Thyroid gland (tissue), 4 donors: ENCODE measurements around the gene HIPK2. TPM values are rescaled to one million over a fixed set of nuclear protein-coding genes. Genes with fewer than 3 reads are reported as not detected.

Experiments used
- DNase-seq, 2 donors: peaks; one replicate each; pipeline ENCODE4 v3.0.0-alpha.2; 2019
- H3K27ac ChIP-seq, 3 donors: fragments of 200-600 bp; sonication (generic); 1 replicate in 2 of 3; 2 replicates in 1 of 3; pipeline ENCODE4 v1.5.1; 2016 to 2019; ENCODE audit warnings: mild to moderate bottlenecking in 1 of 3, moderate library complexity in 1 of 3
- H3K27me3 ChIP-seq: fragments of 200-600 bp; sonication (generic); one replicate; pipeline ENCODE4 v1.5.1; 2019
- H3K36me3 ChIP-seq, 2 donors: fragments of 200-600 bp; sonication (generic); one replicate each; pipeline ENCODE4 v1.5.1; 2016 to 2019
- H3K4me1 ChIP-seq, 2 donors: fragments of 200-600 bp; sonication (generic); one replicate each; pipeline ENCODE4 v1.5.1; 2017 to 2019
- H3K4me3 ChIP-seq, 3 donors: fragments of 200-600 bp; sonication (generic); replicated peaks in 1 of 3; 1 replicate in 2 of 3; 2 replicates in 1 of 3; pipeline ENCODE4 v1.5.1; 2016; ENCODE audit warnings: mild to moderate bottlenecking in 1 of 3
- H3K9me3 ChIP-seq: fragments of 200-600 bp; sonication (generic); one replicate; pipeline ENCODE4 v1.5.1; 2017
- POLR2A ChIP-seq, 2 donors: fragments of 450-650 bp; IDR thresholded peaks; one replicate each; pipeline ENCODE4 v1.6.1; 2017; ENCODE audit warnings: antibody characterized with exemption in 2 of 2, mild to moderate bottlenecking in 2 of 2, moderate library complexity in 1 of 2
- WGBS, 2 donors: methylation state at CpG; one replicate each; pipeline ENCODE4 v1.1.5; 2017; 5-methylcytosine and 5-hydroxymethylcytosine counted together
- intact Hi-C: fragments of 100-400 bp; cut with DNase I; formaldehyde crosslinking; loops from one replicate; pipeline ENCODE4 v1.15.1; 2023
- total RNA-seq, 4 donors: library from RNA; depleted of rRNA; stranded (reverse); fragments of >200 nt; gene quantifications; one replicate each; pipeline ENCODE4 v1.2.3, GENCODE V29; 2016
- TF ChIP-seq, protein P1 (sequence below), 6 experiments: fragments of 200-600 bp in 3 of 6; fragments of 450-650 bp in 3 of 6; sonication (generic) in 3 of 6; IDR thresholded peaks; one replicate each; pipeline ENCODE4 v1.5.1; 2016 to 2019; ENCODE audit warnings: antibody characterized with exemption in 6 of 6, mild to moderate bottlenecking in 2 of 6, inconsistent platforms in 1 of 6, moderate library complexity in 1 of 6

HIPK2 gene
- total RNA-seq, 4 donors from 2014 or later = 31.3 to 58.5 (median 41.0) TPM

DNA sequence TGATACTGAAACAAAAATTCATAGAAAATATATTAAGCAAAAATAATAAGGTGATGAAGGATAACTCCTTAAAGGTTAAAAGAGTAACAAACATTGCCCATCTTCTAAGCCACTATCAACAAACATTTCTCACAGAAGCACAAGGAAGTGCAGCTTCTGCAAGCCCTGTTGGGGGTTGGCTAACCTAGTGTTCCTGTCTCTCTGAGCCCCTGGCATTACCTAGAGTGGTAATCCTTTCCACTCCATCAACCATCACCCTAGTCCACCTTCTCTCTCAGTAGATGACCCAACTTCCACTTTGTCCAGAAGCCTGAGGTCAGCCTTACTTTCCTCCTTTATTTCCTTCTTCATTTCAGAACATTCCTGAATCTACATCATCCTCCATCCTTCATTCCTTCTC lies 59.7 kb downstream of the HIPK2 start:
- peaks cover 0 to 19% of the 10 kb centered on the region in 2 donors for H3K4me1 ChIP-seq
- no peak overlapping the region for H3K4me3 ChIP-seq
- no peak overlapping the region for H3K27ac ChIP-seq
- intact Hi-C loops = no loop called here
- no peaks in the 10 kb centered on the region for H3K9me3 ChIP-seq
- no peaks in the 10 kb centered on the region for H3K27me3 ChIP-seq
- TF ChIP-seq POLR2A (IDR thresholded peaks at IDR 0.05) = no peak
- TF ChIP-seq, protein P1, sequence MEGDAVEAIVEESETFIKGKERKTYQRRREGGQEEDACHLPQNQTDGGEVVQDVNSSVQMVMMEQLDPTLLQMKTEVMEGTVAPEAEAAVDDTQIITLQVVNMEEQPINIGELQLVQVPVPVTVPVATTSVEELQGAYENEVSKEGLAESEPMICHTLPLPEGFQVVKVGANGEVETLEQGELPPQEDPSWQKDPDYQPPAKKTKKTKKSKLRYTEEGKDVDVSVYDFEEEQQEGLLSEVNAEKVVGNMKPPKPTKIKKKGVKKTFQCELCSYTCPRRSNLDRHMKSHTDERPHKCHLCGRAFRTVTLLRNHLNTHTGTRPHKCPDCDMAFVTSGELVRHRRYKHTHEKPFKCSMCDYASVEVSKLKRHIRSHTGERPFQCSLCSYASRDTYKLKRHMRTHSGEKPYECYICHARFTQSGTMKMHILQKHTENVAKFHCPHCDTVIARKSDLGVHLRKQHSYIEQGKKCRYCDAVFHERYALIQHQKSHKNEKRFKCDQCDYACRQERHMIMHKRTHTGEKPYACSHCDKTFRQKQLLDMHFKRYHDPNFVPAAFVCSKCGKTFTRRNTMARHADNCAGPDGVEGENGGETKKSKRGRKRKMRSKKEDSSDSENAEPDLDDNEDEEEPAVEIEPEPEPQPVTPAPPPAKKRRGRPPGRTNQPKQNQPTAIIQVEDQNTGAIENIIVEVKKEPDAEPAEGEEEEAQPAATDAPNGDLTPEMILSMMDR (IDR thresholded peaks at IDR 0.05) = no peak
- H3K36me3 ChIP-seq = peaks cover 13 to 16% of the 10 kb centered on the region in 2 donors
- DNase-seq = no peak

DNA sequence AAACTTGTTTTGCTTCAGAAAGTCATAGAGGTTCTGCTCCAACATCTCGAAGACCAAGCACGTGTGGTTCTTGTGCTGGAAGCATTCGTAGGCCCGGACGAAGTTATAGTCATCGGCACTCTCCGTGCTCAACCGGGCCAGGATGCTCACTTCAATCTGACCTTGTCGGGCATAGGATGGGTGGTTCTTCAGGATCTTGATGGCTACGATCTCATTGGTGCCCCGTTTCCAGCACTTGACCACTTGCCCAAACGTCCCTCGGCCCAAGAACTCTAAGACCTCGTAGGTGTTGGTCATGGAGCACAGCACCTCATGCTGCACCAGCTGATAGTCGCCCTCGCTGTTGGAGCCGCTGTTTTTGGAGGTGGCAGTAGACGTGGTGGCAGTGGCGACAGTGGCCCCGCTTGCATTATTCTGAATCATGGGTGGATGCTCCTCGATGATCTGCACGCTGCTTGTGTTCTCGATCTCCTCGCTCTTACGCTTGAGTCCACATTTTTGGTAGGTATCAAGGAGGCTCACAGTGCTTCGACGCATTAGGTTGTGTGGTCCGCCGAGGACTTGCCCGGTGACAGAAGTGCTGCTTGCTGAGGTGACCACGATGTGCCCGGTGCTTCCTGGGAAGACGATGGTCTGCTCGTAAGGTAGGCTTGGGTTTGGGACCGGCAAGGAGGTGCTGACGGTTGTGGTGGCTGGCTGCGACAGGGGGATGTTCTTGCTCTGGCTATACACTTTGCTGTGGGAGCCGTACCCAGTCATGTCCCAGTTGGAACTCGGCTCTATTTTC lies 61.4 kb downstream of the HIPK2 start:
- Histone ChIP-seq H3K27ac (no peak overlapping the region), H3K27me3 (no peaks in the 10 kb centered on the region), H3K4me3 (no peak overlapping the region), H3K4me1 (peaks cover 3 to 13% of the 10 kb centered on the region in 2 donors), H3K36me3 (peaks cover 13 to 16% of the 10 kb centered on the region in 2 donors), H3K9me3 (no peaks in the 10 kb centered on the region)
- DNase-seq = no peak
- intact Hi-C loops = no loop called here
- 97% methylated on average over 38 to 39 of the region's 39 CpGs for WGBS, 2 donors
- TF ChIP-seq POLR2A (IDR thresholded peaks at IDR 0.05) = no peak
- TF ChIP-seq, protein P1 (IDR thresholded peaks at IDR 0.05) = no peak

DNA sequence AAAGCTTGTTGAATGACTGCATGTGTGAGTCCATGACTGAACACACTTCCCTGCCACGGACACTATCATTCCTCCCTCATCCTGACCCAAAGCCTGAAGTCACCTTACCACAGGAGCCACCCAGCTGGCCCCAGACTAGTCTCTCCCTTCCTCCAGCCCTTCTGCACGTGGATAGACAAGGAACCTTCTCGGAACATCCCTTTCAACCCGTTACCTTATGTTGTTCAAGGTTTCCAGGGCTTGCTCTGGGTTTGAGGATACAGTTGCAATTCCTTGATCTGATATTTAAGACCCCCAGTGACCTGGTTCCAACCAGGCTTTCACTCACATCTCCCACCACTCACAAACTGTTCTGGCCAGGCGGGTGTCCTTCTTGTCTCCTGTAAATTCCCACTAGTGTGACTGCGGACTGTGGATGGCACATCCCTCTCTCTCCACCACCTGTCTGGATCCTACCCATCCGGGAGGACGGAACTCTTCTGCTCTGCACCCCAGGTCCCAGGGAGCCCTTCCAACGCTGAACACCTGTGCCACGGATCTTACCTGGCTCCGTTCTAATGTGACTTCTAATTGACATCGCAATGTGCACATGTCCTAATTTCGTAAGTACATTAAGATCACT lies 62.5 kb downstream of the HIPK2 start:
- intact Hi-C loops = no loop called here
- H3K27ac ChIP-seq = no peak overlapping the region
- 96 to 98% methylated on average over 13 of the region's 13 CpGs for WGBS, 2 donors
- H3K9me3 ChIP-seq = no peaks in the 10 kb centered on the region
- no peaks in the 10 kb centered on the region for H3K27me3 ChIP-seq
- peaks cover 3% of the 10 kb centered on the region in 2 donors for H3K4me1 ChIP-seq
- peaks cover 13 to 16% of the 10 kb centered on the region in 2 donors for H3K36me3 ChIP-seq
- no peak for DNase-seq
- no peak for TF ChIP-seq POLR2A (IDR thresholded peaks at IDR 0.05)
- TF ChIP-seq, protein P1 (IDR thresholded peaks at IDR 0.05) = no peak
- H3K4me3 ChIP-seq = no peak overlapping the region

- Histone ChIP-seq H3K4me1 (peaks cover 3% of the 10 kb centered on the region in 2 donors), H3K27ac (peak overlapping the region; percentile 19 to 53 (median 26)), H3K4me3 (no peak overlapping the region), H3K9me3 (no peaks in the 10 kb centered on the region), H3K27me3 (no peaks in the 10 kb centered on the region), H3K36me3 (peaks cover 13 to 16% of the 10 kb centered on the region in 2 donors)
- intact Hi-C loops = no loop called here
- TF ChIP-seq POLR2A (IDR thresholded peaks at IDR 0.05) = no peak
- TF ChIP-seq, protein P1 (IDR thresholded peaks at IDR 0.05) = no peak
- 79 to 82% methylated on average over 23 of the region's 23 CpGs for WGBS, 2 donors
- peak in 1 of 2 donors; percentile 19 for DNase-seq
Measured at GRCh38 chr7:139714163-139714901, 63.5 kb downstream of the HIPK2 start.
